ENCODE results near the gene SPG7. TPM values are rescaled to one million over a fixed set of nuclear protein-coding genes. Genes with fewer than 3 reads are reported as not detected.

The SPG7 gene
- total RNA-seq, 4 donors from 2014 or later = 65.0 to 104 (median 84.9) TPM

- no peaks in the 10 kb centered on the region for H3K27me3 ChIP-seq
- no peaks in the 10 kb centered on the region for H3K9me3 ChIP-seq
- H3K4me1 ChIP-seq = peaks cover 25 to 74% (median 42%) of the 10 kb centered on the region in 3 donors
- H3K27ac ChIP-seq = peak overlapping the region; percentile 87 to 99 (median 94)
- WGBS, 2 donors = 67 to 77% methylated on average over 9 to 10 of the region's 15 CpGs
- peak overlapping the region in 3 of 4 donors; percentile 56 to 98 (median 84) for H3K4me3 ChIP-seq
- TF ChIP-seq, protein P1, sequence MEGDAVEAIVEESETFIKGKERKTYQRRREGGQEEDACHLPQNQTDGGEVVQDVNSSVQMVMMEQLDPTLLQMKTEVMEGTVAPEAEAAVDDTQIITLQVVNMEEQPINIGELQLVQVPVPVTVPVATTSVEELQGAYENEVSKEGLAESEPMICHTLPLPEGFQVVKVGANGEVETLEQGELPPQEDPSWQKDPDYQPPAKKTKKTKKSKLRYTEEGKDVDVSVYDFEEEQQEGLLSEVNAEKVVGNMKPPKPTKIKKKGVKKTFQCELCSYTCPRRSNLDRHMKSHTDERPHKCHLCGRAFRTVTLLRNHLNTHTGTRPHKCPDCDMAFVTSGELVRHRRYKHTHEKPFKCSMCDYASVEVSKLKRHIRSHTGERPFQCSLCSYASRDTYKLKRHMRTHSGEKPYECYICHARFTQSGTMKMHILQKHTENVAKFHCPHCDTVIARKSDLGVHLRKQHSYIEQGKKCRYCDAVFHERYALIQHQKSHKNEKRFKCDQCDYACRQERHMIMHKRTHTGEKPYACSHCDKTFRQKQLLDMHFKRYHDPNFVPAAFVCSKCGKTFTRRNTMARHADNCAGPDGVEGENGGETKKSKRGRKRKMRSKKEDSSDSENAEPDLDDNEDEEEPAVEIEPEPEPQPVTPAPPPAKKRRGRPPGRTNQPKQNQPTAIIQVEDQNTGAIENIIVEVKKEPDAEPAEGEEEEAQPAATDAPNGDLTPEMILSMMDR (IDR thresholded peaks at IDR 0.05) = no peak
- TF ChIP-seq POLR2A (IDR thresholded peaks at IDR 0.05) = no peak
- intact Hi-C loops (cut with DNase I) = no loop called here
- DNase-seq = no peak
- peaks cover 4 to 16% (median 5%) of the 10 kb centered on the region in 3 donors for H3K36me3 ChIP-seq
Observed at GRCh38 chr16:89506791-89507191, 1.4 kb upstream of the SPG7 start.

DNA sequence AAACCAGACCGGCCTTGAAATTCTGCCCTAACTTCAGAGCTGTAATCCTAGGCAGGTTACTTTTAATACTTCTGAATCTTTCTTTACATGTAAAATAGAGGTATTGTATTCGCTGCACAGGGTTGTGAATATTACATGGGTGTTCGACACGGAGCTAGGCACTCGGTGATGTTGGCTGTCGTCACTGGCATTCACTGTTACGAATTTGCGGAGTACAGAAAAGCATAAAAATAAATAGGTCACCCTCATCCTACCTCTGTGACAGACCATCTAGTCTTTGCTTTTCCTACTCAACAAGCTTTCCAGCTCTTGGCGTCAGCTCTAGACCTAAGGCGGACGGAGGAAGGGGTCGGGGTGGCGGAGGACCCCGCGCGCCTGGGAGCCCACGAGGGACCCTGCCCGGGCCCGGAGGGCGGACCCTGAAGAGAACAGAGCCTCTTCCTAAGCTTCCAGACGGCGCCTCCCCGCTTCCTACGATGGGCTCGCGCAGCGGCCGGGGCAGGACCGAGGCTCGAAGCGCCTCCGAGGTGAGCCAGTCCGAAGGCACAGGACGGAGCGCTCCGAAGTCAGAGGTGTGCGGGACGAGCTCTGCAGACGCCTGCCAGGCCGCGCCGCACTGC lies 879 bp upstream of the SPG7 start:
- Histone ChIP-seq H3K27ac (peak overlapping the region; percentile 87 to 99 (median 94)), H3K27me3 (no peaks in the 10 kb centered on the region), H3K36me3 (peaks cover 4 to 21% (median 5%) of the 10 kb centered on the region in 3 donors), H3K4me1 (peaks cover 25 to 69% (median 38%) of the 10 kb centered on the region in 3 donors), H3K9me3 (no peaks in the 10 kb centered on the region), H3K4me3 (peak overlapping the region; percentile 56 to 98 (median 85))
- DNase-seq = no peak
- whole genome bisulfite sequencing, 2 donors = 34 to 40% methylated on average over 6 to 8 of the region's 42 CpGs
- intact Hi-C loops (cut with DNase I) = no loop called here
- TF ChIP-seq POLR2A (IDR thresholded peaks at IDR 0.05) = no peak
- TF ChIP-seq, protein P1 (IDR thresholded peaks at IDR 0.05) = no peak

- H3K4me1 ChIP-seq = peaks cover 19 to 44% (median 28%) of the 10 kb centered on the region in 3 donors
- H3K27ac ChIP-seq = no peak overlapping the region
- H3K27me3 ChIP-seq = no peaks in the 10 kb centered on the region
- peaks cover 12 to 53% (median 17%) of the 10 kb centered on the region in 3 donors for H3K36me3 ChIP-seq
- 83 to 93% methylated on average over 9 of the region's 9 CpGs for WGBS, 2 donors
- no peak for DNase-seq
- no peak overlapping the region for H3K4me3 ChIP-seq
- no peaks in the 10 kb centered on the region for H3K9me3 ChIP-seq
- intact Hi-C loops (cut with DNase I) = no loop called here
- no peak for TF ChIP-seq POLR2A (IDR thresholded peaks at IDR 0.05)
- TF ChIP-seq, protein P1 (IDR thresholded peaks at IDR 0.05) = no peak
Observed at GRCh38 chr16:89510526-89510925, 2.3 kb downstream of the SPG7 start.

GRCh38 chr16:89511374-89511773 lies 3.2 kb downstream of the SPG7 start:
- TF ChIP-seq, protein P1 (IDR thresholded peaks at IDR 0.05) = no peak
- TF ChIP-seq POLR2A (IDR thresholded peaks at IDR 0.05) = no peak
- no peaks in the 10 kb centered on the region for H3K27me3 ChIP-seq
- peaks cover 12 to 62% (median 25%) of the 10 kb centered on the region in 3 donors for H3K36me3 ChIP-seq
- no peak overlapping the region for H3K27ac ChIP-seq
- no peak overlapping the region for H3K4me3 ChIP-seq
- H3K9me3 ChIP-seq = no peaks in the 10 kb centered on the region
- whole genome bisulfite sequencing, 2 donors = 60 to 83% methylated on average over 8 of the region's 8 CpGs
- DNase-seq = no peak
- intact Hi-C loops (cut with DNase I) = no loop called here
- peaks cover 11 to 36% (median 19%) of the 10 kb centered on the region in 3 donors for H3K4me1 ChIP-seq

DNA sequence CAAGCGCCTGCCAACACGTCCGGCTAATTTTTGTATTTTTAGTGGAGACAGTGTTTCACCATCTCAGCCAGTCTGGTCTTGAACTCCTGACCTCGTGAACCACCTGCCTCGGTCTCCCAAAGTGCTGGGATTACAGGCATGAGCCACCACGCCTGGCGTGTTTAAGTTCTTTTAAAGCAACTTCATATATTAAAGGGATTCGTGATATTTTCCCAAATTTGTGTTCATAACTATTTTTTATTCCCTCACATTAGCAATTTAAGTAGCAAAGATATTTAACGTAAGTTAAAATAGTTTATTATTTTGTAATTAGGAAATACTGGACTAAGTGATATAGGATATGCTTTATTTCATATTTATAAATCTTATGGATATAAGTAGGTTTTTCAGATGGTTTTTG lies 4.2 kb downstream of the SPG7 start:
- H3K9me3 ChIP-seq = no peaks in the 10 kb centered on the region
- 93 to 97% methylated on average over 7 to 9 of the region's 9 CpGs for WGBS, 2 donors
- intact Hi-C loops (cut with DNase I) = no loop called here
- no peak overlapping the region for H3K27ac ChIP-seq
- H3K4me3 ChIP-seq = no peak overlapping the region
- H3K27me3 ChIP-seq = no peaks in the 10 kb centered on the region
- H3K36me3 ChIP-seq = peaks cover 12 to 72% (median 25%) of the 10 kb centered on the region in 3 donors
- H3K4me1 ChIP-seq = peaks cover 6 to 25% (median 11%) of the 10 kb centered on the region in 3 donors
- no peak for DNase-seq
- TF ChIP-seq, protein P1 (IDR thresholded peaks at IDR 0.05) = no peak
- TF ChIP-seq POLR2A (IDR thresholded peaks at IDR 0.05) = no peak

Data from esophagus squamous epithelium (tissue), 5 donors.